ENCODE results near the gene CFAP92.

CFAP92 gene

GRCh38 chr3:129007792-129008191 is 13.9 kb upstream of the CFAP92 start:
- Histone ChIP-seq H3K9me3 (ENCODE audit: control insufficient read depth, low read length) (no peaks in the 10 kb centered on the region), H3K27me3 (replicated peaks; ENCODE audit: control insufficient read depth, insufficient read depth, low read length, poor library complexity, severe bottlenecking) (peaks cover 5% of the 10 kb centered on the region), H3K27ac (ENCODE audit: insufficient read depth, low read length, poor library complexity, severe bottlenecking) (no peak overlapping the region), H3K36me3 (ENCODE audit: control insufficient read depth, insufficient read depth, low read length) (no peaks in the 10 kb centered on the region), H3K4me3 (ENCODE audit: insufficient read depth, low read depth, low read length, poor library complexity, severe bottlenecking) (no peak overlapping the region), H3K4me1 (ENCODE audit: control insufficient read depth, insufficient read depth, low read length, poor library complexity, severe bottlenecking) (peaks cover 11% of the 10 kb centered on the region)
- no peak for DNase-seq

GRCh38 chr3:129006864-129007263 is 13.0 kb upstream of the CFAP92 start:
- no peak overlapping the region for H3K27ac ChIP-seq (ENCODE audit: insufficient read depth, low read length, poor library complexity, severe bottlenecking)

GRCh38 chr3:129005526-129006303 is 11.8 kb upstream of the CFAP92 start:
- Histone ChIP-seq H3K4me1 (ENCODE audit: control insufficient read depth, insufficient read depth, low read length, poor library complexity, severe bottlenecking) (peaks cover 30% of the 10 kb centered on the region), H3K9me3 (ENCODE audit: control insufficient read depth, low read length) (no peaks in the 10 kb centered on the region), H3K27me3 (replicated peaks; ENCODE audit: control insufficient read depth, insufficient read depth, low read length, poor library complexity, severe bottlenecking) (peaks cover 26% of the 10 kb centered on the region), H3K27ac (ENCODE audit: insufficient read depth, low read length, poor library complexity, severe bottlenecking) (no peak overlapping the region), H3K4me3 (ENCODE audit: insufficient read depth, low read depth, low read length, poor library complexity, severe bottlenecking) (no peak overlapping the region), H3K36me3 (ENCODE audit: control insufficient read depth, insufficient read depth, low read length) (no peaks in the 10 kb centered on the region)
- no peak for DNase-seq

More at GRCh38 chr3:129006864-129007263, 13.0 kb upstream of the CFAP92 start:
- no peak for DNase-seq
- Histone ChIP-seq H3K4me3 (ENCODE audit: insufficient read depth, low read depth, low read length, poor library complexity, severe bottlenecking) (no peak overlapping the region), H3K9me3 (ENCODE audit: control insufficient read depth, low read length) (no peaks in the 10 kb centered on the region), H3K27me3 (replicated peaks; ENCODE audit: control insufficient read depth, insufficient read depth, low read length, poor library complexity, severe bottlenecking) (peaks cover 14% of the 10 kb centered on the region), H3K36me3 (ENCODE audit: control insufficient read depth, insufficient read depth, low read length) (no peaks in the 10 kb centered on the region), H3K4me1 (ENCODE audit: control insufficient read depth, insufficient read depth, low read length, poor library complexity, severe bottlenecking) (peaks cover 19% of the 10 kb centered on the region)

- H3K27ac ChIP-seq (ENCODE audit: insufficient read depth, low read length, poor library complexity, severe bottlenecking) = no peak overlapping the region
- H3K4me3 ChIP-seq (ENCODE audit: insufficient read depth, low read depth, low read length, poor library complexity, severe bottlenecking) = no peak overlapping the region
- H3K9me3 ChIP-seq (ENCODE audit: control insufficient read depth, low read length) = no peaks in the 10 kb centered on the region
- H3K36me3 ChIP-seq (ENCODE audit: control insufficient read depth, insufficient read depth, low read length) = no peaks in the 10 kb centered on the region
- no peak for DNase-seq
- H3K4me1 ChIP-seq (ENCODE audit: control insufficient read depth, insufficient read depth, low read length, poor library complexity, severe bottlenecking) = peaks cover 30% of the 10 kb centered on the region
- H3K27me3 ChIP-seq (replicated peaks; ENCODE audit: control insufficient read depth, insufficient read depth, low read length, poor library complexity, severe bottlenecking) = peaks cover 26% of the 10 kb centered on the region
Measured at GRCh38 chr3:129004639-129005295, 10.9 kb upstream of the CFAP92 start.

GRCh38 chr3:129003578-129004112 is 9.8 kb upstream of the CFAP92 start:
- H3K27ac ChIP-seq (ENCODE audit: insufficient read depth, low read length, poor library complexity, severe bottlenecking) = no peak overlapping the region
- H3K9me3 ChIP-seq (ENCODE audit: control insufficient read depth, low read length) = no peaks in the 10 kb centered on the region
- no peak overlapping the region for H3K4me3 ChIP-seq (ENCODE audit: insufficient read depth, low read depth, low read length, poor library complexity, severe bottlenecking)
- H3K36me3 ChIP-seq (ENCODE audit: control insufficient read depth, insufficient read depth, low read length) = no peaks in the 10 kb centered on the region
- H3K27me3 ChIP-seq (replicated peaks; ENCODE audit: control insufficient read depth, insufficient read depth, low read length, poor library complexity, severe bottlenecking) = peaks cover 26% of the 10 kb centered on the region
- DNase-seq = peak; percentile 20 to 54 (median 29)
- H3K4me1 ChIP-seq (ENCODE audit: control insufficient read depth, insufficient read depth, low read length, poor library complexity, severe bottlenecking) = peaks cover 30% of the 10 kb centered on the region

GRCh38 chr3:129002573-129003569 is 9.0 kb upstream of the CFAP92 start:
- H3K9me3 ChIP-seq (ENCODE audit: control insufficient read depth, low read length) = no peaks in the 10 kb centered on the region
- DNase-seq = no peak
- H3K36me3 ChIP-seq (ENCODE audit: control insufficient read depth, insufficient read depth, low read length) = no peaks in the 10 kb centered on the region
- H3K27me3 ChIP-seq (replicated peaks; ENCODE audit: control insufficient read depth, insufficient read depth, low read length, poor library complexity, severe bottlenecking) = peaks cover 26% of the 10 kb centered on the region
- H3K4me1 ChIP-seq (ENCODE audit: control insufficient read depth, insufficient read depth, low read length, poor library complexity, severe bottlenecking) = peaks cover 30% of the 10 kb centered on the region
- no peak overlapping the region for H3K27ac ChIP-seq (ENCODE audit: insufficient read depth, low read length, poor library complexity, severe bottlenecking)
- peak overlapping the region; percentile 43 for H3K4me3 ChIP-seq (ENCODE audit: insufficient read depth, low read depth, low read length, poor library complexity, severe bottlenecking)

GRCh38 chr3:129001806-129002572 is 8.1 kb upstream of the CFAP92 start:
- no peaks in the 10 kb centered on the region for H3K9me3 ChIP-seq (ENCODE audit: control insufficient read depth, low read length)
- H3K4me3 ChIP-seq (ENCODE audit: insufficient read depth, low read depth, low read length, poor library complexity, severe bottlenecking) = peak overlapping the region; percentile 43
- peaks cover 30% of the 10 kb centered on the region for H3K4me1 ChIP-seq (ENCODE audit: control insufficient read depth, insufficient read depth, low read length, poor library complexity, severe bottlenecking)
- H3K27me3 ChIP-seq (replicated peaks; ENCODE audit: control insufficient read depth, insufficient read depth, low read length, poor library complexity, severe bottlenecking) = peaks cover 26% of the 10 kb centered on the region
- no peak for DNase-seq
- H3K36me3 ChIP-seq (ENCODE audit: control insufficient read depth, insufficient read depth, low read length) = no peaks in the 10 kb centered on the region
- no peak overlapping the region for H3K27ac ChIP-seq (ENCODE audit: insufficient read depth, low read length, poor library complexity, severe bottlenecking)

- Histone ChIP-seq H3K9me3 (ENCODE audit: control insufficient read depth, low read length) (no peaks in the 10 kb centered on the region), H3K27ac (ENCODE audit: insufficient read depth, low read length, poor library complexity, severe bottlenecking) (no peak within 1 kb of the TSS), H3K36me3 (ENCODE audit: control insufficient read depth, insufficient read depth, low read length) (no peaks in the 10 kb centered on the region), H3K4me3 (ENCODE audit: insufficient read depth, low read depth, low read length, poor library complexity, severe bottlenecking) (peak within 1 kb of the TSS; percentile 43), H3K4me1 (ENCODE audit: control insufficient read depth, insufficient read depth, low read length, poor library complexity, severe bottlenecking) (peaks cover 30% of the 10 kb centered on the region), H3K27me3 (replicated peaks; ENCODE audit: control insufficient read depth, insufficient read depth, low read length, poor library complexity, severe bottlenecking) (peaks cover 26% of the 10 kb centered on the region)
- DNase-seq = no peak
Measured at GRCh38 chr3:129001101-129001805, 7.4 kb upstream of the CFAP92 start, which contains the start of gene EFCC1. EFCC1 (plus strand) TSS chr3:129001304; CDS start chr3:129001629, 325 bp downstream.
